AG09319 (cell line): Measurements from ENCODE around the gene THPO.

ENCODE experiments used
- DNase-seq: peaks from one replicate; pipeline ENCODE4 v3.0.0-alpha.2; 2010; ENCODE audit warnings: low read depth; ENCODE audit errors: extremely low read depth
- TF ChIP-seq, protein P1 (sequence below): IDR thresholded peaks from 2 replicates; pipeline ENCODE4 v1.5.1; 2011; ENCODE audit warnings: low read depth, mild to moderate bottlenecking, inconsistent platforms, low read length, moderate library complexity

The THPO gene

GRCh38 chr3:184377882-184378445 is at the start of gene THPO:
TSS of gene THPO (minus strand) at chr3:184378207. CDS start at chr3:184376259, 1,948 bp downstream.
- DNase-seq, result no peak
- TF ChIP-seq, protein P1, sequence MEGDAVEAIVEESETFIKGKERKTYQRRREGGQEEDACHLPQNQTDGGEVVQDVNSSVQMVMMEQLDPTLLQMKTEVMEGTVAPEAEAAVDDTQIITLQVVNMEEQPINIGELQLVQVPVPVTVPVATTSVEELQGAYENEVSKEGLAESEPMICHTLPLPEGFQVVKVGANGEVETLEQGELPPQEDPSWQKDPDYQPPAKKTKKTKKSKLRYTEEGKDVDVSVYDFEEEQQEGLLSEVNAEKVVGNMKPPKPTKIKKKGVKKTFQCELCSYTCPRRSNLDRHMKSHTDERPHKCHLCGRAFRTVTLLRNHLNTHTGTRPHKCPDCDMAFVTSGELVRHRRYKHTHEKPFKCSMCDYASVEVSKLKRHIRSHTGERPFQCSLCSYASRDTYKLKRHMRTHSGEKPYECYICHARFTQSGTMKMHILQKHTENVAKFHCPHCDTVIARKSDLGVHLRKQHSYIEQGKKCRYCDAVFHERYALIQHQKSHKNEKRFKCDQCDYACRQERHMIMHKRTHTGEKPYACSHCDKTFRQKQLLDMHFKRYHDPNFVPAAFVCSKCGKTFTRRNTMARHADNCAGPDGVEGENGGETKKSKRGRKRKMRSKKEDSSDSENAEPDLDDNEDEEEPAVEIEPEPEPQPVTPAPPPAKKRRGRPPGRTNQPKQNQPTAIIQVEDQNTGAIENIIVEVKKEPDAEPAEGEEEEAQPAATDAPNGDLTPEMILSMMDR, result no peak

GRCh38 chr3:184426691-184427141 is 48.7 kb upstream of the THPO start:
- TF ChIP-seq, protein P1, result no peak
- DNase-seq, result no peak

GRCh38 chr3:184423561-184423960 is 45.6 kb upstream of the THPO start:
- DNase-seq, result no peak
- TF ChIP-seq, protein P1, result no peak

DNA sequence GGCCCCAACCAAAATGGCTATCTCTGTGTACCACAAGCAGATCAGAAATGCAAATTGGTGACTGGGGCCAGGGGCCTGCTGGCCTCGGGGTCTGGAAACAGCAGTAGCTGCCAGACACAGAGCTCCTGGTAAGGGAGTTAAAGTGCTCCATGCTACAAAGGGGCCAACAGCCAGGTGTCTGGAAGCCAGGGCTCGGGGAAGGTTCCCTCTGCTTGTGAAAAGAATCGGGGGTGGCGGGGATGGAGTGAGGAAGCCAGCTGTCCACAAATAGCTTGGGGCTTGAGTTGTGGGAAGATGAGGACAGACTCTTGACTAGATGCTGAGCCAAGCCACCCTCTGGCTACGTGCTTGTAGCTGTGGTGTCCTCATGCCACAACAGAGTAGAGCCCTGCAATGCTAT is 41.2 kb upstream of the THPO start:
- TF ChIP-seq, protein P1, result no peak
- no peak for DNase-seq

- TF ChIP-seq, protein P1, result peak; percentile 96
- DNase-seq, result peak; percentile 22
Observed at GRCh38 chr3:184417619-184418327, 39.8 kb upstream of the THPO start.

DNA sequence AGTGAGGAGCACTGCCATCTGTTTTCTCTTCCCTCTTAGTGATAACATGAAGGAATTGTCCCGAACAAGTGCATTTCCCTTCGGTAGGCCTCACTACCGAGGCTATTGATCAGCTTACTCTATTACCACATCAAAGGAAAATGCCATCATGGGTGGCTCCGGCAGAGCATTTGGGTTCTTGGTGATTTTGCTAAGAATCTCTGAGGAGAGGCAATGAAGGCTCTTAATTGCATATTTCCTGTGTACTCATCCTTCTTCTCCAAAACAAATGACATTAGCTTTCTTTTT is 37.1 kb upstream of the THPO start:
- TF ChIP-seq, protein P1, result no peak

GRCh38 chr3:184414418-184415202 is 36.6 kb upstream of the THPO start:
- TF ChIP-seq, protein P1, result no peak

More for the DNA sequence above, 37.1 kb upstream of the THPO start:
- no peak for DNase-seq

More at GRCh38 chr3:184414418-184415202, 36.6 kb upstream of the THPO start:
- no peak for DNase-seq
